NCI-H345 treated with DMSO at 0.1 percent for 48 hours (cell line): ENCODE measurements around the gene SLC39A6.
"Not testable (repeated sequence)": the region's sequence is repeated elsewhere in the genome, so short reads cannot be mapped to it uniquely, and the experiment has no call there.

Experiments used
- DNase-seq: peaks from one replicate; lab custom pipeline; 2025; ENCODE audit not compliant: unreplicated experiment; lab: John Stamatoyannopoulos, UW

SLC39A6 gene

GRCh38 chr18:36101943-36102342, 27.2 kb downstream of the SLC39A6 start:
- DNase-seq: no peak

- DNase-seq: no peak
Observed at GRCh38 chr18:36099311-36099710, 29.8 kb downstream of the SLC39A6 start.

GRCh38 chr18:36096955-36097354, 32.2 kb downstream of the SLC39A6 start:
- no peak for DNase-seq

GRCh38 chr18:36095936-36096519, 33.1 kb downstream of the SLC39A6 start:
- DNase-seq: peak; percentile 62

- no peak for DNase-seq
Observed at GRCh38 chr18:36094431-36094830, 34.7 kb downstream of the SLC39A6 start.

GRCh38 chr18:36092116-36092515, 37.0 kb downstream of the SLC39A6 start:
- not testable (repeated sequence) for DNase-seq

GRCh38 chr18:36089001-36089400, 40.1 kb downstream of the SLC39A6 start:
- DNase-seq: no peak

- DNase-seq: no peak
Observed at GRCh38 chr18:36088256-36088655, 40.9 kb downstream of the SLC39A6 start.

GRCh38 chr18:36086186-36086585, 43.0 kb downstream of the SLC39A6 start:
- no peak for DNase-seq

- no peak for DNase-seq
Observed at GRCh38 chr18:36085195-36085594, 43.9 kb downstream of the SLC39A6 start.

- DNase-seq: no peak
Observed at GRCh38 chr18:36083729-36084128, 45.4 kb downstream of the SLC39A6 start.

GRCh38 chr18:36081118-36081517, 48.0 kb downstream of the SLC39A6 start:
- not testable (repeated sequence) for DNase-seq

- DNase-seq: no peak
Observed at GRCh38 chr18:36078751-36079529, 50.2 kb downstream of the SLC39A6 start.

- not testable (repeated sequence) for DNase-seq
Observed at GRCh38 chr18:36077764-36078163, 51.4 kb downstream of the SLC39A6 start.

- peak; percentile 81 for DNase-seq
Observed at GRCh38 chr18:36075862-36076587, 53.1 kb downstream of the SLC39A6 start.

- DNase-seq: no peak
Observed at GRCh38 chr18:36074435-36074834, 54.7 kb downstream of the SLC39A6 start.

- DNase-seq: no peak
Observed at GRCh38 chr18:36073676-36074075, 55.5 kb downstream of the SLC39A6 start.

GRCh38 chr18:36072406-36072805, 56.7 kb downstream of the SLC39A6 start:
- not testable (repeated sequence) for DNase-seq

- peak; percentile 86 for DNase-seq
Observed at GRCh38 chr18:36067055-36067957, 61.8 kb downstream of the SLC39A6 start, which contains the start of gene RPRD1A. RPRD1A (minus strand) TSS chr18:36067559; CDS start chr18:36067404, 155 bp downstream.

GRCh38 chr18:36066686-36067054, 62.5 kb downstream of the SLC39A6 start:
- no peak for DNase-seq

GRCh38 chr18:36066001-36066400, 63.1 kb downstream of the SLC39A6 start:
- DNase-seq: no peak
